Measurements from ENCODE around the gene PPIP5K1.

PPIP5K1 gene

DNA sequence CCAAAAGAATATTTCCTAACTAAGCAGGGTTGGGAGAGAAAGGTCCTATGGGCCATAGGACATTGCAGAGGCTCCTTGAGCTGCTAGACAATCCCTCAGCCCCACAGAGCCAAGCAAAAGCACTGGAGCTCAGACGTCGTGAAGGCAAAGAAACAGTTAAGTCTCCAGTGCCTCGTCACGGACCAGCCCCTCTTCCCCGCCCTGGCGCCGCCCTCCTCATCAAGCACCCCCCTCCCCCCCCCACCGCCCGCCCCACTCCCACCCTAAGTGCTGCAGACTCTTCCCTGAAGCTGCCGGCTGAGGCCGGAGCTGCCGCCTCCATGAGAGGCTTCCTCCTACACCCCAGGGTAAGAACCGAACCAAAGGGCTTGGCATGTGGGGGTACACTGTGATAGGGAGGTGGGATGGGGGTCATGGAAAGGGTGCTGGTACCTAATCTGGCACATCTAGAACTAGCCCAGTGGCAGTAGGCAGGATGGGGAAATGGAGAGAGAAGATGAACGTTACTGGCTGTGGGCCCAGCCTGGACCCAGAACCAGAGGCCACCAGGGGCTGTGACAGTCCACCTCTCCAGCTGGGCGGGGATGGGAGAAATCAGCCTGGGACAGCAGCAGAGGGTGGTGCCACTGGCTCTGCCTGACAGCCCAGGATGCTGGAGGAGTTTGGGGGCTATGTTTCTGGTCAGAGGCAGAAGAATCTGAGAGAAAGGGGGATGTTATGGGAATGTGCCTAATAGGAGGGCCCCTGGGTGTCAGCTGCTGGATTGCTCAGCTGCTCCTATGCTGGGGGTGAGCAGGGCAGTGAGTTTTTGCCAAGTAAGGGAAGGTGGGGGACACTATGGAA, 72.4 kb downstream of the PPIP5K1 start, which contains the start of gene MAP1A:
Gene MAP1A (plus strand): TSS at position 255 of the 843 bp plus-strand sequence. CDS start 3,866 bp downstream, outside the sequence.
- DNase-seq (ENCODE audit: low spot score): peak; percentile 89

DNA sequence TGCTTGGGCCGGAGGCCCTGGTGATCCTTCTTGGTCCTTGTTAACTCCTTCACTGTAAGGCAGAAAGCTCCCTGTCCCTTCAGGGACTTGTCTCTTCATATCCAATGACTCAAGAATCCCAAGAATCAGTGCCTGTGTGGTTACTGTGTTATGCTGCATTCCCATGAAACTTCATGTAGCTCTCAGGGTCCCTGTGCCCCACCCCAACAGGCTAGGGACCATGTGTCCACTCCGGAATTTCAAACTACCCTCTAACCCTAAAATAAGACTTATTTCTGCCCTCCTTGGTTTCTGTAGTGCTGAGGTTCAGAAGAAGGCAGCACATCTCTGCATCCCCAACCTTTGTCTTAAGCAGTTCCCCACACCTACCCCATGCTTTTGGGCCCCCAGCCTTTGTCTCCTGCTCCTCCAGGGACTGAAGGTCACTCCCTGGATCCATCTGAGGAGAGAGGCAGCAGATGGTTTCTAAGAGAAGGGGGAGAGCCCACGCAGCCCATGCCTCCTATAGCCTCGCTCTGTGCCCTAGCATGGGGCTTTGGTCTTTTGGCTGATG, 73.1 kb downstream of the PPIP5K1 start:
- DNase-seq (ENCODE audit: low spot score): peak; percentile 66

DNA sequence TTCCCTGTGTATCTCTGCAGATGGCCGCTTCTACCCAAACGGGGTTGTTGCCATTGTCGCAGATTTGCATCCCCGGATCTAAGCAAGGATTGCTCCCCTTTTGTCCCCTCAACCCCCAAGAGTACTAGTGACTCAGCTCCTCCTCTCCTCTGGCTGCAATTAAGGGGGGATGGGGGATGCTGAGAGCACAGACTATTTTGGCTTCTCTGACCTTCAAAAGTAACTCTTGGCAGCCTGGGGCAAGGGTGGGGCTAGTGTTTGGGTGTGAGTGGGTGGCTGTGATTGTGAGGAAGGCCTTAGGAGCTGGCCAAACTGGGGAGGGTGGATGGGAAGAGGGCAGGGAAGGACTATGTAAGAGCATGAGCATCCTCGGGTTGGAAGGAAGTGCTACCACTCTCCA, 73.8 kb downstream of the PPIP5K1 start:
- peak; percentile 45 for DNase-seq (ENCODE audit: low spot score)

DNA sequence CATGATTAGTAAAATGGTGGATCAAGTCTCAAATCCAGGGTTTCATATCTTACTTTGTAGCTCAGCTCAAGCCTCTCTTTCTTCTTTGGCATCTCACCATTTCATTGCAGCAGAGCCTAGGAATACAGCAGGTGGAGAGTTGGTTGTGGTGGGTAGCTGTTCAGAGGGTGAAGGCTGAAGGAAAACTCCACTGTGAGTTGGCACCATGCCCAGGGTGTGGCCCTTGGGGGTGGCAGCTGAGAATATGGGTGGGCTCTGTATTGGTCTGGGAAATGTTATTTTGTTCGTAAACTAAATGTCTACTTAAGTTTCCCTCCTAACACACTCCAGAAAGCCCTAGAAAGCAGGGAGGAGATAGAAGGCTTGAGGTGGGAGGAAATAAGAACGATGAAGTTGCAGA, 74.3 kb downstream of the PPIP5K1 start:
- no peak for DNase-seq (ENCODE audit: low spot score)

DNA sequence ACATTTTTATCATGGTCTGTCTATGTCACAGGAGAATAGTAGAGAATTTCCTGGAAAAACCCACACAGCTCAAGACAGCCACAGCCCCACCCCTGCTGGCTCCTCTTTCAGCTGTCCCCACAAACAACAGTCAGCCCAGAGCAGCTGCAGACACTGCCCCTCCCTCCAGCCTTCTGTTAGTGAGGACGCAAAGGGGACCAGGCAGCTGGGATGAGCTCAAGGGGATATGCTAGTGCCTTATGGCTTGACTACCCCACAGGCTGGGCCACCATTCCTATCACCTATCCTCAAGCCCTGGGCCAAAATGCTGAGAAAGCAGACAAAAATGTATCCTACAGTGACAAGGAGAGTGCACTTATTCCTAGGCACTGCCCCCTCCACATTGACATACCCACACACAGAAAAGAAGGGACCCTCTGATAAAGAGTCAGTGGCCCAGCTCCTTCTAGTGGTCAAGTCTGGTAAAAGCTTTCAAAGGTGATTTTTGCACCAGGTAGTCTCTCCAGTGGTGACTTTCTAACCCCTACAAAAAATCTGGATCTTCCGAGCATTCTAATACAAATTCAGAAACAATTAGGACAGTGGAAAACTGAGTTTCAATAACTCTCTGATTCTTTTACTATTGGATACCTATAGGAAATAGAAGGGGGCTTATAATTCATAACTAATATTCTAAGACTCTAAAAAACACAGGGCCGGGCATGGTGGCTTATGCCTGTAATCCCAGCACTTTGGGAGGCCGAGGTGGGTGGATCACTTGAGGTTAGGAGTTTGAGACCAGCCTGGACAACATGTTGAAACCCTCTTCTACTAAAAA, 75.6 kb downstream of the PPIP5K1 start:
- DNase-seq (ENCODE audit: low spot score): no peak

DNA sequence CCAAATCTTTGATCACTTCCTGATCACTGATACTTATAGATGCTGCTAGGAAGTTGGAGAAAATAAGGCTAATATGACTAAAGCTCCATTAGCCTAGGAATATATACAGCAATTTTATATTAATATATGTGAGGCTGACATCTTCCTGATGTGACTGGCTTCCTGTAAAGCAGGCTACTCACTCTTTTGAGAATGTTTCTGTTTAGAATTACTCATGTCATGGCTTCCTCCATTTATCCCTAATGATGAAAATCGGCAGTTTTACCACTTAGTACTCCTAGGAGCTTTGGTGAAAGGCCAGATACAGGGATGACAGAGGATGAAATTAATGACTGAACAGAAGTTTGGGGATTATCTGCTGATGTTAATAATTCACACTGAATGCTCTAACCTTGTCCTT, 76.5 kb downstream of the PPIP5K1 start:
- DNase-seq (ENCODE audit: low spot score): no peak

DNA sequence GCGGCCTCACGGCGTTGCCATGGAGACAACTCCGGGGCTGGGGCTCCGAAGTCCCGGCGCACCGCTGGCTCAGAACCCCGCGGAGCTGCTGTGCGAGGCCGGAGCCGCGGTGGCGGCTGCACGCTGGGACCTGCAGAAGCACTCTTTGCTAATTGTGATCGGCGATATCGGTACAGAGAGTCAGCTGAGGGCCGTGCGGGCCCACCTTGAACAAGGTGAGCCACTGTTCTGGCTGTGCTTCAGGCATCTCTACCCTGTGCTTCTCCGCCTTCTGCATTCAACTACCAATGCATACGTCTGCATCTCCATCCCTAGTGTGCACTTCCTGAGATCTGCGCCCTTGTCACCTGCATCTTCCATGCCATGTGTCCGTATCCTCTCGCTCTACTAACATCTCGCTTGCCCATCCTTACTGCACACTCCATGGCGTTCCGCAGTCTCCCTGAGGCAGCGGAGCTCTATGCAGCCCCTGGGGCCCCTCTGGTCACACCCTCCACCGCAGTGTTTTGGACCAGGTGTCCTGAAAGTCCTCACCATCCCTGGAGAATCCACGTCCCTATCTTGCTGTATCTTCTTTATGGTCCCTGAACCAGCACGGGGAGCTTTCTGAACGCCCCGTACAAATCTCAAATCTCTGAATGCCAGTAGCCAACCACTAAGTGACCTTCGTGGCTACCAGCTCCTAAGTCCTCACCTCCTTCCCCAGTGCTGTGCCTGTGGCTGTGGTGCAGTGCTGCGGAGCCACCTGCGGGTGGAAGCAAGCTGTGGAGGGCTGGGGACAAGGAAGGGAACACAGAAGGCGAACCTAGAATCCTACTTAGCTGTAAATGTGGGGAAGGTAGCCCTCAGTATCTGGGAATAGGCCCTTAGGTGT, 78.8 kb downstream of the PPIP5K1 start:
- DNase-seq (ENCODE audit: low spot score): no peak

DNA sequence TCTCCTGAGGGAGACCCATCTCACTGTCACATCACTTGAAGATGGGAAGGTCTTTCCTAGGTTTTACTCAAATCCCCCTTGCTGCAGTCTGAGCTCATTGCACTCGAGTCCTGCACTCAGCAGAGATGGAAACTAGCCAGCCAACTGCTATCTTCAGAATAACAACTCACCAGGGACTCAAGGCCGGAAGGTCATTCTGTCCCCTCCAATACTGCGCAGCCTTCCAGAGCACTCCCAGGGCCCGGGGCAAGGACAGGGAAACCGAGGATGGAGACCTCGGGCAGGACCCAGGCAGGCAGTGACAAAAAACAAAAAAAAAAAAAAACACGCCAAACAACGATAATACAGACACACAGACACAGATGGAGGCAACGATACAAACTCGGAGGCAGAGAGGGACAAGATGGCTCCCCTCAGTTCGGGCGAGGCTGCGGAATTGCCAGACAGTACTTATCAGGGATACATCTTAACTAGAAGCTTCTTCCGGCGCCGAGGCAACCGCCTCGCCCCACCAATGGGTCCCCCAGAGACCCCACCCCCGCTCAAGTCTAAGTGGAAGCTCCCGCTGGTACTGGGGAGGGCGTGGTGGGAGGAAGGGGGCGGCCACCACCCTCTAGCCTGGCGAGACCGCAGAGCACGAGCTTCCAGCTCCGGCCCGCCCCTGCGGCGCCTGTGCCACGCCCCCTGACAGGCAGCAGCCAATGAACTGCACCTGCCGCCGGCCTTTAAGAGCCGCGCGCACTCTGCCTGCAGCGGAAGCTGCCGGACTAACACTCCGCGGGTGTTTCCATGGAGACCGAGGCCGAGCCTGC, 79.6 kb downstream of the PPIP5K1 start:
- peak; percentile 96 for DNase-seq (ENCODE audit: low spot score)

DNA sequence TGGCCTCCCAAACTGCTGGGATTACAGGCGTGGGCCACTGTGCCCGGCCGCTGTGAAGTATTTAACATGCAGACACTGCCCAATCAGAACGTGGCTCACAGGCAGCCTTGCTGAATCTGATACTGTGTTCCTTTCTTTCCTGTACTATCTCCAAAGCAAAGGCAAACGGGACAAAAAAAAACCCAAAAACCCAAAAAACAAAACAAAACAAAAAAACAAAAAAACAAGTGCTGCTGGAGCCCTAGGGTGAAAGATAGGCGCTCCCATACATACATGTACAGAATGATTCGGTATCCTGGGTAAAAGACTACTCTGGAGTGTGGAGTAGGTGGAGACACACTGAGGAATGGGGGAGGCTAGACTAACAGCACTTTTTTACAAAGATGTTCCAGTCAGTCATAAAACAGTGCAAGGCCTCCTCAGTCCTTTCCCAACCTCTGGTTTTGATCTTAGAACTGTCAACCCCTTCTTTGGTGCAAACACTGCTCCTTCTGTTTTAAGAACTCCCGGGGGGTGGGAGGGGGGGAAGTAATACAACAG, 80.3 kb downstream of the PPIP5K1 start:
- no peak for DNase-seq (ENCODE audit: low spot score)

DNA sequence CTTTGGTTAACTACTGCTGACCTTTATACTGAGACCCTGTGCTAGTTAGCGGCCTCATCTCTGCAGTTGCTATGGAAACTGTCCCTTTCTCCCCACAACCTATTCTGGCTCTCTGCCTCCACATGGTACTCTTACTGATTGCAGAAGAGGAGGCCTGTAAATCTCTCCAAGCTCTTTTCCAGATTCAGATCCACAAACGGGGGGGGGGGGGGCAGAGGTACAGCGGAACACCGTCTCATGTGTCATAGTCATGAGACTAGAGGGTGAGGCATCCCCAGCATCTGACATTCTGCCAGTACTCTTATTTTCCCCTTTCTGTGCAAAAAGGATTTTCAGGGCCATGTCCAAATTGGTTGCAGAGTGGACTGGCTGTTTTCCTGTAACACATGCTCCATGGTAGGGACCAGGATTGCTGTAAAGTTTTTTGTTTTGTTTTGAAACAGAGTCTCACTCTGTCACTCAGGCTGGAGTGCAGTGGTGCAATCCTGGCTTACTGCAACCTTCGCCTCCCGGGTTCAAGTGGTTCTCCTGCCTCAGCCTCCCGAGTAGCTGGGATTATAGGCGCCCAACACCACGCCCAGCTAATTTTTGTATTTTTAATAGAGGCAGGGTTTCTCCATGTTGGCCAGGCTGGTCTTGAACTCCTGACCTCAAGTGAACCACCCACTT, 80.9 kb downstream of the PPIP5K1 start:
- no peak for DNase-seq (ENCODE audit: low spot score)

DNA sequence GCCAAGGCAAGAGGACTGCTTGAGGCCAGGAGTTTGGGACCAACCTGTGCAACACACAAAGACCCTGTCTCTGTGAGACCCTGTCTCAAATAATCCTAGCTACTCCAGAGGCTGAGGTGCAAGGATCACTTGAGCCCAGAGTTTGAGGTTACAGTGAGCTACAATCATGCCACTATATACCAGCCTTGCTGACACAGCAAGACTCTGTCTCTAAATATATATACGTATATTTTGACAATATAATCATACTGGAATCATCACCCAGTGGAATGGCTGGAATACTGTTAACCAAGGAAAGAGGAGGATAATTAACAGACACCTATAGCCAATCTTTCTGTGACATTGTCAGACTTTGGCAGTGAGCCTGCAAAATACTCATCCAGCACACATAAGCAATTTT, 81.6 kb downstream of the PPIP5K1 start:
- no peak for DNase-seq (ENCODE audit: low spot score)

DNA sequence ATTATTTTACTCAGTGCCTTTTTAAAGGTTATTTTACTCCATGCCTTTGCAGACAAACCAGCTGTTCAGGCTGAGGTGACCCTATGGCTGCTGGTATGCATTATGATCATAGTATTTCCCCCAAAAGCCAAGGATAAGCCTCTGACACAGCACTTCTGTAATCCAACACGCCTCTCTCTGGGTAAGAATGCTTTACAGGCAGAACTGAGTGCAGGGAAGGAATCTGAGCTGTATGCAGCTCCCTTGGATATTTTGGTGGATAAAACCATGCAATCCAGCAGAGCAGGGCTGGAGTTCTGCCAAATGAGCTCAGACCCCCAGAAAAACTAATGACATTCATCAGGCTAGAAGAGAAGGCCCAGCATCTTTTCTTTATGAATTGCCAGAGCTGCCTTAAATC, 84.3 kb downstream of the PPIP5K1 start:
- DNase-seq (ENCODE audit: low spot score): peak; percentile 45

DNA sequence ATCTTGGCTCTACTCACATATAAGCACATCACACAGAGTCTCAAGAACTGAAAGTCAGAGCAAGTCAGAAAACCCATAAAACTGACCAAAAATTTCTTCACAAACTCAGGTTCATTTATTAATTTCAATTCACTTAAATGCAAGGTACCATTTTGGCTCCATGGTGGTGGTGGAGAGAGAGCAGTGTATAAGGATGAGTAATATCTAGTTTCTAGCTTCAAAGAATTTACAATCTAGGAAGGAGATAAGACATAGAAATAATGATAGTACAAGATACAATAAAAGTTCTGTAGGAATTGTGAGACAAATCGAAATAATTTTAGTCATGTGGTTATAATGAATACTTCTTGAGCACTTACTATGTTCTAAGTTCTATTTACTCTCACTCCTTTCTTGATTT, 90.4 kb downstream of the PPIP5K1 start:
- DNase-seq (ENCODE audit: low spot score): no peak

DNA sequence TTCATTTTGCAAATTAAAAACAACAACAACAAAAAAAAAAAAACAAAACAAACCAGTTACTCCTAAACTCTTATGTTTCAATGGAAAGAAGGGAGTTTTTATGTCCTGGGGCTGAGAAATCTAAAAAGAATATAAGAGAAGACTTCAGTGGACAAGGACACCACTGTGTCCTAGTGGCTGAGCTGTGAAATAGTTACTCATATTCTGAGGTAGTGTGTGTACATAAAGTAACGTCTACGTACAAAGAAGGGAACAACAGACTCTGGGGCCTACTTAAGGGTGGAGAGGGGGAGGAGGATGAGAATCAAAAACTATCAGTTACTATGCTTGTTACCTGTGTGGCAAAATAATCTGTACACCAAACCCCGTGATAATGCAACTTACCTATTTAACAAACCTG, 91.0 kb downstream of the PPIP5K1 start:
- no peak for DNase-seq (ENCODE audit: low spot score)

DNA sequence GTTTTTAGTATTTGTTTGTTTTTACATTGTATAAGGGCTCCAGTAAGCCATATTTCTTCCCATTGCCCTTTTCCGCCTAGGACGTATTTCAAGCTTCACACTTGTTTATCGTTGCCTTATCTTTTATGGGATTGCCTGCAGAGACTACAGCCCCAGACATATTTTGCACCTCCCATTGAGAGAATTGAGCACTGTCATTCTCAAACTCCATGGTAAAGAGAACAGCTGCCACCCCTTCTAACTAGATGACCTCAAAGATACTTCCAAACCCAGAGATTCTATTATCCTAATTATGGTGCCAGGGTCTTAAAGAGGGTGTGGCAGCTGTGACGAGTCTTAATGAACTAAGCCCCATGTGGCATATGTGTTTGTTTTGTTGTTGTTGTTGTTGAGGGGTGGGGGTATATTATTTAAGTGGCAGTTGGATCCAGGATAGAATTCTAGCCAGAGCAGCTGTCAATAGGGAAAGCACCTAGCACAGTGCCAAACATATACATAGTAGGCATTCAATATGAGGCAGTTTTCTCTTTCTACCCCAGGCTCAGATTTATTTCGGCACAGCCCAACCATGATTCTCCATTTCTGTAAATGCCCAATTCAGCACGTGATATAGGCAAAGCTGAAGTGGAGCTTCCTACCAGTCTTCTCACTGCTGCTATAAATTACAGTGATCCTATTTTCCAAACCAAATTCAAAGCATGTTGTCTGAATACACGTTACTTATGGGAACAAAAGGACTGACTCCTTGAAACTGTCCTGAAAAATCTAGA, 96.1 kb downstream of the PPIP5K1 start:
- DNase-seq (ENCODE audit: low spot score): no peak

DNA sequence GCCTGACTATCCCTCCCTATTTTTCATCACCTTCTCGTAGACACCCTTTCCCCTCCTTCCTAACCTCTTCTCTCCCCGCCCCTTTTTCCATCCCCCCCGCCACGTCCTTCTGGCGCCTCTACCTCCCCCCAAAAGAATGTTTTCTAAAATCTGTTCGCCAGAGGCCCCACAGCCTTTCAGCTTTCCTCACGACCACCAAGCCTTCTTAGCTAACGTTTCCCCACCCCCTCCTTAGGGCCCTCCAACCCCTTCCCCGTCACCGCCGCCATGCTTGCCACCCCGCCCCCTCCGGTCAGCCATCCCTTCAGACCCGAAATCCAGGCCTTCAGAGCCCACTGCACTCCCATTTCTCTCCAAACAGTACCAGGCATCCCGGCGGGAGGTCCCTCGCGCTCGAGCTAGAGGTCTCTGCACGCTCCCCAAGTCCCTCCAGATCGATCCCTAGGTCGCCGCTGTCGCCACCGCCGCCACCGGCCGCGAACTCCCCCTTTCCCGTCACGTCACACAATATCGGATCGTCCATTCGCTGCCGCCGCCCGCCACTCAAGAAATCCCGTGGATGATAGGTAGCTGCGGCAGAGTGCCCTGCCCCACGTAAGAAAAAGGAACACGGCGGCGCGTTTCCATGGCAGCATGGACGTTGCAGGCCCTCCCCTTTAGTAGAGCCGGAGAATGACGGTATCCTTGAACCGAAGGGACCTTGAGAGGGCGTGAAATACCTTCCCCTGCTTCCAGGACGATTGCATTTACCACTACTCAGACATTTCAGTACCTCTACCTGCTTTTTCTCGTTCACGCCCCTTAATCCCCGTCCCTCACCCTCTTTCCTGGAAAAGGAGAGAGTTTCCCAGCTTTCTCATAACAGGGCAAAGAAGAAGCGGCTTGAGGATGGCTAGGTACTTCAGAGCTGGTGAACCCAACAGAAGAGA, 97.1 kb downstream of the PPIP5K1 start, which contains the start of gene TP53BP1:
Gene TP53BP1 (minus strand): TSS at position 484 of the 929 bp plus-strand sequence. CDS start 113 bp downstream, at position 371.
- DNase-seq (ENCODE audit: low spot score): peak; percentile 93

DNA sequence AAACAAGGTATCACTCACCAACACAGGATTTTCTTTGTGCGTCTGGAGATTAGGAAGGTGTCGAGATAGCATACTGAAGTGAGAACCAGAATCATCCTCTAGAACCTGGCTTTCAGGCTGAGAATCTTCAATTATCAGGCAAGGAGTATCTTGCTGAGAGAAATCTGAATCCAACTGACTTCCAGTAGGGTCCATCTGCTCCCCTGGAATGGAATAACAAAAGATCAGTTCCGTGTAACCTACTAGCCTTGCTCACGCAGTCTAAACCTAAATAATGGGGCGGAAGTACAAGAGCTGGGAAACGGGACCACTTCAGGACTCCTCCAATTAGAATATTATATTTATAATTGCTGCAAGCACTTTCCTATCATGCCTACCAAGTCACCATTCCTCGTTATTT, 97.7 kb downstream of the PPIP5K1 start:
- no peak for DNase-seq (ENCODE audit: low spot score)

DNA sequence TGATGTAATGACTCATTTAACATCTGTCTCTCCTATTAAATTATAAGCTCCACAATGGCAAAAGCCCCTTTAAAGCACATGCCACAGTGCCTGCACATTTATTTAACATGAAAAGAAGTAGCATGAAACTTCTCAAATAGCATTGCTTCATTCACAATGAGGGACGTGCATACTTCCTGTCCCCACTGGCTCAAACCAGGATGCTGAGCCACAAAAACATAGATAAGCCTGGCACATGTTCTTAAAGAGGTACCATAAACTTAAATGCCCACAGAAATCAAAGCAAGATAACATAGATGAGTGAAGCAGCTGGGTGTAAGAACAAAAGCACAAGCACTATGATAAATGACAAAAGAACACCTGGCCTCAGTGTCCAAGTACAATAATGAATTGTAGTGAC, 100.8 kb downstream of the PPIP5K1 start:
- no peak for DNase-seq (ENCODE audit: low spot score)
